Measurements from ENCODE around the gene ARHGEF33.

Gene ARHGEF33

GRCh38 chr2:38960609-38961320 is 71.1 kb downstream of the ARHGEF33 start:
- no peak for DNase-seq

- DNase-seq: no peak
Observed at GRCh38 chr2:38966006-38966405, 76.3 kb downstream of the ARHGEF33 start.

- no peak for DNase-seq
Observed at GRCh38 chr2:38966678-38967077, 77.0 kb downstream of the ARHGEF33 start.

DNA sequence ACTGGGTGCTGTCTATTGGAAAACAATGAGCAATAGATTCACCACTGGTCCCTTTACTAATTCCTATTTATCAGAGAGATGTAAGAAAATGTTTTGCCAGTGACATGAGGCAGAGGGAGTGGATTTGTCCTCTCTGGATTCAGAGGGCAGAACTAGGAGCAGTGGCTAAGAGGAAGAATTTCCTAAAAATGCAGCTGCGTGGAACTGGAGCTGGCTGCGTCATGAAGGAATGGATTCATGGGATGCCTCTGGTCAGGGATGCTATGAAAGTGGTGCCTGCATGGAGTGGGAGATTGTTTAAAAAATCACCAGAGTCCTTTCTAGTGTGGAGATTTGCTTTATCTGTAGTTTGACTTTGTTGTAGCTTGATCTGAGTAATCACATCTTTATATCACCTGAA is 78.3 kb downstream of the ARHGEF33 start:
- DNase-seq: no peak

DNA sequence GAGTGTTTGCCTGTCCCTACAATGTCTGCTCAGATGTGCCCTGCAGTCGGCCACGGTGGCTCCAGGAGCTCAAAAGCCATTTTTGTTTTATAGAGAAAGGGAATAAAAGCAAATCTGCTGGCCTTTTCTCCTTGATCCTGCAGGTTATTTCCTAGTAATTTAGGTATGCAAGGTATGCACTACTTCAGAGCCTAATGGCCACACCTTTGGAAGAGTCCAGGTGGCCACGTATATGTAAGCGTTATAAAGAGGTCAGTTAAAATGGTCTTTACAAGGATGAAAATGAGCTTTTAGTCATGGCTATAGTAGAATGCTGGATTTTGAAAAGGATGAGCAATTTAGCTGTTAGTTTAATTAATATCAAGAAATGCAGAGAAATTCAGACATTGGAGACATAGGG is 81.7 kb downstream of the ARHGEF33 start:
- DNase-seq: no peak

- DNase-seq: no peak
Observed at GRCh38 chr2:38973266-38973665, 83.6 kb downstream of the ARHGEF33 start.

DNA sequence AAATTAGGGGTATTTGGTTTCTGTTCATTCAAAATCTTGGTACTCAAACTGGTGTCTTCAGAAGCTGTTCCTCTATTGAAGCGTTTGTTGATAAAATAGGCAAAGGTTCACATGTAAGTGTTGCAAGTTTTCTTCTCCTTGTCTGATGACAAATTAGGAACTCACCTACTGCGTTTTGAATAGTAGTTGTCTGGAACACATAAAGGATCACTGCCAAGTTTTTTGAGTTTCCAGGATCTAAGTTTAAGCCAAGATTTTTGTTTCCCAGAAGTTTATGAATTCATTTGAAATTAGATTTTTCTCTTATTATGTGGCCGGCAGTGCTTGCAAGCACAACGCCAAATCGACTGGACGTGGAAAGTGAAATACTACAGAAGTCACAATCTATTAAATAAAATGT is 85.4 kb downstream of the ARHGEF33 start:
- DNase-seq: no peak

DNA sequence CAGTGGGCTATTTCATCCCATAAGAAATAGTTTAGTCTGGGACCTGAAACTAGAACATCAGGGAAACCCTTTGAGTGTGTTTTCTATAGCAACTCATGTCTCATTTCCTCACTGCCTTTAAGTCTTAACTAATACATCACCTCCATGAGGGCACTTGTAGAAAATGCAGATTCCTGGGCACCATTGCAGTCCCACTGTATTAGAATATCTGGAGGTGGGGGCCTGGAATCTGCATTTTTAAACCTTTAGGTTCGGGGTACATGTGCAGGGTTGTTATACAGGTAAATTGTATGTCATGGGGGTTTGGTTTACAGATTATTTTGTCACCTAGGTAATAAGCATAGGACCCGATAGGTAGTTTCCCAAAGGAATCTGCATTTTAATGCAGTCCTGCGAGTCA is 87.4 kb downstream of the ARHGEF33 start:
- no peak for DNase-seq

- no peak for DNase-seq
Observed at GRCh38 chr2:38978296-38978903, 88.7 kb downstream of the ARHGEF33 start.

- DNase-seq: no peak
Observed at GRCh38 chr2:38978908-38979307, 89.2 kb downstream of the ARHGEF33 start.

DNA sequence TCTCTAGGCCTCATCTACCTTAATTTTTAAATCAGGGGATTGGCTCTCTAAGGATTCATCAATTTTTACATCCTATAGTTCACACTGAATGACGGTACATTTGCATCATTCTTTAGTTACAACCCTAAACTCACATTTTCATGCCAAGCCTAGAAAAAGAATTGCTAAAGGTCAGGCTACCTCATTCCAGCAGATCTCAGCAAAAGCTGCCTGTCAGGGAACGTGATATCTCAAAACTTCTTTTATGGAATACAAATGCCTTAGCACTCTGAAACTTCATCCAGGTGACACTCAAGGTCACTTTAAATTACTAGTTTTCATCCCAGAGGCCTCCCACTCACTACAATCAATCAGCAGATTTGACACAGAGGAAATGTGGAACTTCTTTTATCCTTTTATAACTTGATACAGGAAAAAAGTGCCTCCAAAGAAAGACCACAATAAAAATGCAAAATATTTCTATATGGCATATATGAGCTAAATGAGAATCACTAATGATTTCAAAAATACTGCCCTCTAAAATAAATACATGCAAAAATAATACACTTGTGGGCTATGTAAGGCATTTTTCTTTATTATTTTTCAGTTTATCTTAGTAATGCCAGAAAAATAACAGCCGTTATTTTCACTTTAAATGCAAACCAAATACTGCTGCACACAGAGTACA is 91.5 kb downstream of the ARHGEF33 start:
- DNase-seq: no peak

GRCh38 chr2:38981670-38982357 is 92.1 kb downstream of the ARHGEF33 start:
- no peak for DNase-seq

DNA sequence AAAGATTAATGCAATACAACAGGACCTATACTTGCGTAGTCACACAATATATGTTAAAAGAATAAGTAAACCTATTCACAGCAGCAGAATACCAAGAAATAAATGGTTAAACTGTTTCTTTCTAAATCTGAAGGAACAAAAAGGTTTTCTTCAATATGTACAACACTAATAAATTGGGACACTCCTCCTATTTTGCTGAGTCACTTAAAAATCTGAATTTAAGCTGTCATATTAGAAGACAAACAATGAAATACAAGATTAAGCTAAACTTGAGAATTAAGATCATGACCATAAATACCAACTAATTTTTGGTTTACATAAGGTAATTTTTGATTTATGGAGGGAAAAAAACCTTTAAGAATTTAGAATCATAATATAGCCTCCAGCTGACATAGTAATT is 92.8 kb downstream of the ARHGEF33 start:
- no peak for DNase-seq

DNA sequence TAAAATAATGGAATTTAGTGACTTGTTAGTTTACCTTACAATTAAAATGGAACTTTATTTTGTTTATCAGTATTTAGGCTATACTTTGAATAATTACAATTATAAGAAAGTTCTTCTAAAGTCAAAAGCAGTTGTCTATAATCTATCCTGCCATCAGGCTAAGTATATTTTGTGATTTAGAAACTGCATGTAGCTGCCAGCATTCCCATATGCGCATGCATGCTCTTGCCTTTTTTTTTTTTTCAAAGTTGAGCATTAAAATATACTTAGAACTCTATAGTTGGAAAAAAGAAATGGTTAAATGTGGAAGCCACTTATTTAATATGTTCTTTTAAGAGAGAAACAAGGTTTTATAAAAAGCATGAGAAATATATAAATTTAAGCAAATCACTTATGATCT is 99.0 kb downstream of the ARHGEF33 start:
- DNase-seq: no peak

DNA sequence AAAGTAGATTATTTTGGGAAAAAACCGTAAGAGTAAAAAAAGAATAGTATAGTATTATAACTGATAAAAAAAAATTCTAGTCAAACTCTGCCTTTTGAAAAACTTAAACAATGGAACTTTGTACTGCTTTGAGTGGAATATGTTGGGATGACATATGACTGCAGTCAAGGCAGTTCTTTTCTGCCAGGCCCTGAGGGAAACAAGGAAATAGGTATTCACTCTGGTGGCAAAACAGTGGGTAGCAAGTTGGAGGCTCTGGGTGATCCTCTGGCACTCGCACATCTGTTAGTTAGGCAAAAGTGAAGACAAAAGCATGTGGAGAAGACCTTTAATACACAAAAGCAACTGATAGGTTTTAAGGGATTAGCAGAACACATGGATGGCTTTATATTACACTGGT is 102.2 kb downstream of the ARHGEF33 start:
- no peak for DNase-seq

DNA sequence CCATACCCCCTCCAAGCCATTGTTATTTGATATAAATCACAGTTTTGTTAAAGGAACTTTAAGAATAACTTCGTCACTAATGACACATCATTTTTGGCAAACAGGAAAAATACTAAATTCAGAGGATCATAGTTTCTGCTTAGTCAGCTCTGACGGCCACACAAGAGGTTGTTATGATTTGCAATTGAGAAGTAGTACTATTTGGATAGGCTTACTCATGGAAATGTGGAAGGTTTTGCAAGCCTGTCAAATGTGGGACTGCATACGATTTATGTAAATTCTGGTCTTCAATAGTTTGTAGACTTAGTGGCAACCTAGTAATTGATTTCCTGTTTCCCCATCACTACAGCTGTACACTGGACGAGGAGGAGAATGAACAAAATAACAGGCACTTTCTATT is 108.1 kb downstream of the ARHGEF33 start:
- DNase-seq: no peak

- DNase-seq: no peak
Observed at GRCh38 chr2:39000552-39000951, 110.9 kb downstream of the ARHGEF33 start.

DNA sequence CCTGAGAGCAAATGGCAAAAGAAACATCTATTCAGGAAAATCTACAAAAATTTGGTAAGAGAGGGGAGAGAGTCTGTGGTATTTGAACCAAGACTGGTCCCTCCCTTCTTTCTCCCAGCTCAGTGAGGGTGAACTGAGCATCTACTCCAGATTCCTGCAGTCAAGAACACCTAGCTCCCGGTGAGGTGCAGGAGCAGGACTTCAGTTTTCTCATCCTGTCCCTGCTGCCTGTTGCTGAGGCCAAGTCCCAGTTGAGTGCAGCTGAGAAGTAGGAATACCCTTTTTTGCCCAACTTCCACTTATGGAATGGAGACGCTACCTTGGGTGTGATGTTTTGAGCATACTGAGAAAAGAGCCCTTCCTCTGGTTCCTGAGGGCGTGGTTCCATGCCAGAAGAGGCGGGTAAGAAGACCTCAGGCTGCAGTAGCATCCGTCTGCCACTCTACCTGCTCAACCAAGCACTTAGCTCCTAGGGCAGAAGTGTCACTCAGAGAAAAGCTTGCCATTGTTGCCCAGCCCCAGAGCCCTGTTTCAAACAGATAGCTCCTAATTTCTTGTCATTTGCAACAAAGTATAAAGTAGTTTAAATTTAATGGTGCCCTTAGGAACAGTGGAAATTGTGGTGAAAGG is 118.3 kb downstream of the ARHGEF33 start:
- DNase-seq: no peak

GRCh38 chr2:39008665-39009064 is 119.0 kb downstream of the ARHGEF33 start:
- no peak for DNase-seq

GRCh38 chr2:39013871-39014270 is 124.2 kb downstream of the ARHGEF33 start:
- DNase-seq: no peak

DNA sequence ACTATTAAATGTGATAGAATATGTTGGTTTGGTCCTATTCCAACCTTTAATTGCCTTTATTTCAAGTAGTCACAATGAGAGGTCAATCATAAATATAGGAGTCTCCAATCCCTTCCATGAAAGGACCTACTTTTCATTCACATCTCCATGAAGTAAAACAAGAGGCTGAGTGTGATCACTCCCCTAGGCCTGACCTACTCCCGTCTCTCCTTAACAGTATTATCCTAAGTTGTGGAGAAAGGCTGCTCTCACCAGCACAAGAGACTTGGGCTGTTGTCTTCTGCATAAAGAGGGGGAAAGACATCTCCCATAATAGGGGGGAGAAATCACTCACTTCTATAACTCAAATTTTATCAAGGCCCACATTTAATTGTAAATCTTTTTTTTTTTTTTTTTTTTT is 125.7 kb downstream of the ARHGEF33 start:
- no peak for DNase-seq

DNA sequence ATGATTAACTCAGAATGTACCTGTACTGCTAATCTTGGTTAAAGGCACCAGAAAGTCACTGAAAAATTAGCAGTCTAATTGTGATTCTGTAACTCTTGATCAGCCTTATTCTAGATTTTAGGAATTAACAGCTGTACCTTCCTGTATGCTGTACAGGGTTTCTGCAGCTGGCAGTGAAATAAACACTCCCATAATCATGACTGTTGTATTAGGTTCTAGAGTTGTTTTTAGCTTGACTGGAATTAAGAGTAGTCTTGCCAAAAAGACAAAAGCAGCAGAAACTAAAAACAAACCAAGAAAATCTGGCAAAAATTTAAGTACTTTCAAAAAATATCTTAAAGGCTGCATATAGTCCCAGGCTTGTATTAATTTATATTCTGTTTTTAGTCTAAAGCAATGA is 127.7 kb downstream of the ARHGEF33 start:
- no peak for DNase-seq

GRCh38 chr2:39018638-39019037 is 129.0 kb downstream of the ARHGEF33 start:
- DNase-seq: no peak
